Measurements from ENCODE around the gene LYPD3. TPM values are rescaled to one million over a fixed set of nuclear protein-coding genes. Genes with fewer than 3 reads are reported as not detected.
A peak's percentile ranks its signal among the peaks of the same experiment; 100 is the strongest.

The LYPD3 gene
- total RNA-seq, 3 donors from 2014 or later (not counting 1 experiment from before 2014, with no cell fraction given), result 1.3 to 2.4 (median 1.7) TPM

- H3K27me3 ChIP-seq (ENCODE audit: control insufficient read depth, insufficient read depth, low read length), result no peaks in the 10 kb centered on the region
- Mint-ChIP-seq H3K27me3 (ENCODE audit: low read depth in 2 of 2) (peaks cover 0 to 9% of the 10 kb centered on the region in 2 donors), H3K27ac (peak overlapping the region; percentile 90 to 95), H3K4me1 (peaks cover 5 to 37% of the 10 kb centered on the region in 2 donors), H3K36me3 (no peaks in the 10 kb centered on the region), H3K9me3 (no peaks in the 10 kb centered on the region), H3K4me3 (peak overlapping the region; percentile 94)
- H3K36me3 ChIP-seq (ENCODE audit: control insufficient read depth, insufficient read depth, low read length), result no peaks in the 10 kb centered on the region
- peak; percentile 87 to 96 (median 87) for ATAC-seq
- peak overlapping the region; percentile 56 for H3K4me3 ChIP-seq (ENCODE audit: low read length)
- peak; percentile 98 to 99 for DNase-seq
- WGBS (ENCODE audit: insufficient coverage), result under 1% methylated on average over 57 of the region's 57 CpGs
- peaks cover 25% of the 10 kb centered on the region for H3K4me1 ChIP-seq (ENCODE audit: control insufficient read depth, insufficient read depth, low read length)
- no peak for TF ChIP-seq CTCF (IDR thresholded peaks at IDR 0.05)
- intact Hi-C loops (cut with micrococcal nuclease), result loop anchor here (1.0 to 2.0 kb wide), 5 partner anchors 12 to 205 kb away; partner anchors contain the start of genes ETHE1, PHLDB3 and ZNF575
- H3K27ac ChIP-seq (ENCODE audit: low read length), result peak overlapping the region; percentile 85
- H3K9me3 ChIP-seq (ENCODE audit: control insufficient read depth, insufficient read depth, low read length), result no peaks in the 10 kb centered on the region
Measured at GRCh38 chr19:43463381-43464133, 1.9 kb downstream of the LYPD3 start.

- peaks cover 25% of the 10 kb centered on the region for H3K4me1 ChIP-seq (ENCODE audit: control insufficient read depth, insufficient read depth, low read length)
- ATAC-seq (no peak), DNase-seq (no peak)
- WGBS (ENCODE audit: insufficient coverage), result 15% methylated on average over 33 of the region's 33 CpGs
- H3K36me3 Mint-ChIP-seq, result no peaks in the 10 kb centered on the region
- intact Hi-C loops (cut with micrococcal nuclease), result loop anchor here (1.0 to 2.0 kb wide), 5 partner anchors 12 to 205 kb away; partner anchors contain the start of genes ETHE1, PHLDB3 and ZNF575
- peaks cover 2 to 30% of the 10 kb centered on the region in 2 donors for H3K4me1 Mint-ChIP-seq
- H3K9me3 Mint-ChIP-seq, result no peaks in the 10 kb centered on the region
- H3K36me3 ChIP-seq (ENCODE audit: control insufficient read depth, insufficient read depth, low read length), result no peaks in the 10 kb centered on the region
- peaks cover 0 to 9% of the 10 kb centered on the region in 2 donors for H3K27me3 Mint-ChIP-seq (ENCODE audit: low read depth in 2 of 2)
- peak overlapping the region; percentile 25 for H3K4me3 ChIP-seq (ENCODE audit: low read length)
- H3K27me3 ChIP-seq (ENCODE audit: control insufficient read depth, insufficient read depth, low read length), result no peaks in the 10 kb centered on the region
- peak overlapping the region; percentile 26 for H3K27ac ChIP-seq (ENCODE audit: low read length)
- peak overlapping the region; percentile 94 for H3K4me3 Mint-ChIP-seq
- no peak for TF ChIP-seq CTCF (IDR thresholded peaks at IDR 0.05)
- H3K9me3 ChIP-seq (ENCODE audit: control insufficient read depth, insufficient read depth, low read length), result no peaks in the 10 kb centered on the region
- H3K27ac Mint-ChIP-seq, result peak overlapping the region; percentile 90 to 95
Measured at GRCh38 chr19:43462785-43463380, 2.5 kb downstream of the LYPD3 start.

GRCh38 chr19:43462383-43462782 is 3.0 kb downstream of the LYPD3 start:
- H3K4me3 ChIP-seq (ENCODE audit: low read length), result no peak overlapping the region
- intact Hi-C loops (cut with micrococcal nuclease), result loop anchor here (2.0 kb wide), 1 partner anchor 64 kb away; the partner anchor contains the start of gene ETHE1
- no peak for ATAC-seq
- Mint-ChIP-seq H3K27me3 (ENCODE audit: low read depth in 2 of 2) (peaks cover 0 to 9% of the 10 kb centered on the region in 2 donors), H3K36me3 (no peaks in the 10 kb centered on the region), H3K4me3 (peak overlapping the region; percentile 94), H3K9me3 (no peaks in the 10 kb centered on the region), H3K4me1 (peaks cover 0 to 26% of the 10 kb centered on the region in 2 donors), H3K27ac (peak overlapping the region; percentile 18 to 95)
- WGBS (ENCODE audit: insufficient coverage), result 96% methylated on average over 5 of the region's 7 CpGs
- no peaks in the 10 kb centered on the region for H3K27me3 ChIP-seq (ENCODE audit: control insufficient read depth, insufficient read depth, low read length)
- no peak for DNase-seq
- TF ChIP-seq CTCF (IDR thresholded peaks at IDR 0.05), result no peak
- no peaks in the 10 kb centered on the region for H3K9me3 ChIP-seq (ENCODE audit: control insufficient read depth, insufficient read depth, low read length)
- peaks cover 24% of the 10 kb centered on the region for H3K4me1 ChIP-seq (ENCODE audit: control insufficient read depth, insufficient read depth, low read length)
- H3K36me3 ChIP-seq (ENCODE audit: control insufficient read depth, insufficient read depth, low read length), result no peaks in the 10 kb centered on the region
- H3K27ac ChIP-seq (ENCODE audit: low read length), result no peak overlapping the region
